ENCODE results near the gene ASAP3. TPM values are rescaled to one million over a fixed set of nuclear protein-coding genes. Genes with fewer than 3 reads are reported as not detected.

The ASAP3 gene
- total and polyA plus RNA-seq, 2 experiments from 2014 or later: 28.0 to 98.2 TPM

DNA sequence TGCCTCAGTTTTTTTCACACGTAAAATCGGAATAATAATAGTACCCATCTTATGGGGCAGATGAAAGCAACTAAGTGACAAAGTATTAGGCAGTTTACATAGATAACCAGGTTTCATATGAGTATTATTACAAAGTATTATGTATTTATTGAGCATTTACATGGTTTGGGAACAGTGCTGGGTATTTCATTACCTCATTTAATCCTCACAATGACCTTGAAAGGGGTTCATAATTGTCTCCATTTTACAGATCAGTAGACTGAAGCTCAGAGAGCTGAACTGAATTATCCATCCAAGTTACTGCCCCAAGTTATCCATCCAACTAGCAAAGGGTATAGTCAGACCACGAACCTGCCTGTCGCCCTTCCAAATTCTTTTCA is 80.6 kb downstream of the ASAP3 start (continued):
- TF ChIP-seq, protein P1, sequence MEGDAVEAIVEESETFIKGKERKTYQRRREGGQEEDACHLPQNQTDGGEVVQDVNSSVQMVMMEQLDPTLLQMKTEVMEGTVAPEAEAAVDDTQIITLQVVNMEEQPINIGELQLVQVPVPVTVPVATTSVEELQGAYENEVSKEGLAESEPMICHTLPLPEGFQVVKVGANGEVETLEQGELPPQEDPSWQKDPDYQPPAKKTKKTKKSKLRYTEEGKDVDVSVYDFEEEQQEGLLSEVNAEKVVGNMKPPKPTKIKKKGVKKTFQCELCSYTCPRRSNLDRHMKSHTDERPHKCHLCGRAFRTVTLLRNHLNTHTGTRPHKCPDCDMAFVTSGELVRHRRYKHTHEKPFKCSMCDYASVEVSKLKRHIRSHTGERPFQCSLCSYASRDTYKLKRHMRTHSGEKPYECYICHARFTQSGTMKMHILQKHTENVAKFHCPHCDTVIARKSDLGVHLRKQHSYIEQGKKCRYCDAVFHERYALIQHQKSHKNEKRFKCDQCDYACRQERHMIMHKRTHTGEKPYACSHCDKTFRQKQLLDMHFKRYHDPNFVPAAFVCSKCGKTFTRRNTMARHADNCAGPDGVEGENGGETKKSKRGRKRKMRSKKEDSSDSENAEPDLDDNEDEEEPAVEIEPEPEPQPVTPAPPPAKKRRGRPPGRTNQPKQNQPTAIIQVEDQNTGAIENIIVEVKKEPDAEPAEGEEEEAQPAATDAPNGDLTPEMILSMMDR (conservative IDR thresholded peaks at IDR 0.05; ENCODE audit: low read depth in 2 of 2): no peak
- no peak for TF ChIP-seq POLR2AphosphoS5 (IDR thresholded peaks at IDR 0.05; ENCODE audit: low read depth)

DNA sequence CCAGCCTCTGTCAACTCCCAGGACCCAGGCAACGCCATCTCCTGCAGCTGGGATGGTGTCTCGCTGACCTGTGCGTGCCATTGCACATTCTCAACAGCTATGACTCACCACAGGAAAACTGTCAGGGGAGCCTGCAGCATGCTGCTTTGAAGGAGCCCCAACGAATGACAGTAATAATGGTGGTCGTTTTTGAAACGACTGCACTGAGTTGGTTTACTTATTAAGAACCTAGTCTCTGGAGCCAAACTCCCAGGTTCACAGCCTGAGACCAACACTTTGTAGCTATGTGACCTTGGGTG is 81.0 kb downstream of the ASAP3 start:
- Mint-ChIP-seq H3K4me3 (no peak overlapping the region), H3K27ac (no peak overlapping the region), H3K4me1 (peaks cover 2% of the 10 kb centered on the region), H3K27me3 (ENCODE audit: insufficient read depth, low read depth, poor library complexity) (peaks cover 50% of the 10 kb centered on the region), H3K36me3 (ENCODE audit: low read depth) (no peaks in the 10 kb centered on the region), H3K9me3 (no peaks in the 10 kb centered on the region; the same call in 2 of the 3 replicates)
- peaks cover 97% of the 10 kb centered on the region for H3K27me3 ChIP-seq (ENCODE audit: insufficient read depth)
- H3K36me3 ChIP-seq (ENCODE audit: insufficient read depth): no peaks in the 10 kb centered on the region
- TF ChIP-seq EZH2phosphoT487 (IDR thresholded peaks at IDR 0.05; ENCODE audit: unreplicated experiment): no peak
- TF ChIP-seq CREB1 (CRISPR knock-in tag; IDR thresholded peaks at IDR 0.05; ENCODE audit: low read depth): no peak
- TF ChIP-seq ZNF114 (CRISPR knock-in tag; IDR thresholded peaks at IDR 0.05): no peak
- no peak for TF ChIP-seq EZH2 (IDR thresholded peaks at IDR 0.05; ENCODE audit: low read depth, unreplicated experiment)
- TF ChIP-seq, protein P1 (conservative IDR thresholded peaks at IDR 0.05; ENCODE audit: low read depth in 2 of 2): no peak
- TF ChIP-seq, protein P2, sequence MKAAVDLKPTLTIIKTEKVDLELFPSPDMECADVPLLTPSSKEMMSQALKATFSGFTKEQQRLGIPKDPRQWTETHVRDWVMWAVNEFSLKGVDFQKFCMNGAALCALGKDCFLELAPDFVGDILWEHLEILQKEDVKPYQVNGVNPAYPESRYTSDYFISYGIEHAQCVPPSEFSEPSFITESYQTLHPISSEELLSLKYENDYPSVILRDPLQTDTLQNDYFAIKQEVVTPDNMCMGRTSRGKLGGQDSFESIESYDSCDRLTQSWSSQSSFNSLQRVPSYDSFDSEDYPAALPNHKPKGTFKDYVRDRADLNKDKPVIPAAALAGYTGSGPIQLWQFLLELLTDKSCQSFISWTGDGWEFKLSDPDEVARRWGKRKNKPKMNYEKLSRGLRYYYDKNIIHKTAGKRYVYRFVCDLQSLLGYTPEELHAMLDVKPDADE (IDR thresholded peaks at IDR 0.05): no peak
- TF ChIP-seq, protein P3, sequence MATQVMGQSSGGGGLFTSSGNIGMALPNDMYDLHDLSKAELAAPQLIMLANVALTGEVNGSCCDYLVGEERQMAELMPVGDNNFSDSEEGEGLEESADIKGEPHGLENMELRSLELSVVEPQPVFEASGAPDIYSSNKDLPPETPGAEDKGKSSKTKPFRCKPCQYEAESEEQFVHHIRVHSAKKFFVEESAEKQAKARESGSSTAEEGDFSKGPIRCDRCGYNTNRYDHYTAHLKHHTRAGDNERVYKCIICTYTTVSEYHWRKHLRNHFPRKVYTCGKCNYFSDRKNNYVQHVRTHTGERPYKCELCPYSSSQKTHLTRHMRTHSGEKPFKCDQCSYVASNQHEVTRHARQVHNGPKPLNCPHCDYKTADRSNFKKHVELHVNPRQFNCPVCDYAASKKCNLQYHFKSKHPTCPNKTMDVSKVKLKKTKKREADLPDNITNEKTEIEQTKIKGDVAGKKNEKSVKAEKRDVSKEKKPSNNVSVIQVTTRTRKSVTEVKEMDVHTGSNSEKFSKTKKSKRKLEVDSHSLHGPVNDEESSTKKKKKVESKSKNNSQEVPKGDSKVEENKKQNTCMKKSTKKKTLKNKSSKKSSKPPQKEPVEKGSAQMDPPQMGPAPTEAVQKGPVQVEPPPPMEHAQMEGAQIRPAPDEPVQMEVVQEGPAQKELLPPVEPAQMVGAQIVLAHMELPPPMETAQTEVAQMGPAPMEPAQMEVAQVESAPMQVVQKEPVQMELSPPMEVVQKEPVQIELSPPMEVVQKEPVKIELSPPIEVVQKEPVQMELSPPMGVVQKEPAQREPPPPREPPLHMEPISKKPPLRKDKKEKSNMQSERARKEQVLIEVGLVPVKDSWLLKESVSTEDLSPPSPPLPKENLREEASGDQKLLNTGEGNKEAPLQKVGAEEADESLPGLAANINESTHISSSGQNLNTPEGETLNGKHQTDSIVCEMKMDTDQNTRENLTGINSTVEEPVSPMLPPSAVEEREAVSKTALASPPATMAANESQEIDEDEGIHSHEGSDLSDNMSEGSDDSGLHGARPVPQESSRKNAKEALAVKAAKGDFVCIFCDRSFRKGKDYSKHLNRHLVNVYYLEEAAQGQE (IDR thresholded peaks at IDR 0.05; ENCODE audit: unreplicated experiment): no peak
- no peak for TF ChIP-seq ZNF331 (CRISPR knock-in tag; IDR thresholded peaks at IDR 0.05; ENCODE audit: low read depth)
- TF ChIP-seq JUNB (IDR thresholded peaks at IDR 0.05; ENCODE audit: unreplicated experiment): no peak
- TF ChIP-seq, protein P4, sequence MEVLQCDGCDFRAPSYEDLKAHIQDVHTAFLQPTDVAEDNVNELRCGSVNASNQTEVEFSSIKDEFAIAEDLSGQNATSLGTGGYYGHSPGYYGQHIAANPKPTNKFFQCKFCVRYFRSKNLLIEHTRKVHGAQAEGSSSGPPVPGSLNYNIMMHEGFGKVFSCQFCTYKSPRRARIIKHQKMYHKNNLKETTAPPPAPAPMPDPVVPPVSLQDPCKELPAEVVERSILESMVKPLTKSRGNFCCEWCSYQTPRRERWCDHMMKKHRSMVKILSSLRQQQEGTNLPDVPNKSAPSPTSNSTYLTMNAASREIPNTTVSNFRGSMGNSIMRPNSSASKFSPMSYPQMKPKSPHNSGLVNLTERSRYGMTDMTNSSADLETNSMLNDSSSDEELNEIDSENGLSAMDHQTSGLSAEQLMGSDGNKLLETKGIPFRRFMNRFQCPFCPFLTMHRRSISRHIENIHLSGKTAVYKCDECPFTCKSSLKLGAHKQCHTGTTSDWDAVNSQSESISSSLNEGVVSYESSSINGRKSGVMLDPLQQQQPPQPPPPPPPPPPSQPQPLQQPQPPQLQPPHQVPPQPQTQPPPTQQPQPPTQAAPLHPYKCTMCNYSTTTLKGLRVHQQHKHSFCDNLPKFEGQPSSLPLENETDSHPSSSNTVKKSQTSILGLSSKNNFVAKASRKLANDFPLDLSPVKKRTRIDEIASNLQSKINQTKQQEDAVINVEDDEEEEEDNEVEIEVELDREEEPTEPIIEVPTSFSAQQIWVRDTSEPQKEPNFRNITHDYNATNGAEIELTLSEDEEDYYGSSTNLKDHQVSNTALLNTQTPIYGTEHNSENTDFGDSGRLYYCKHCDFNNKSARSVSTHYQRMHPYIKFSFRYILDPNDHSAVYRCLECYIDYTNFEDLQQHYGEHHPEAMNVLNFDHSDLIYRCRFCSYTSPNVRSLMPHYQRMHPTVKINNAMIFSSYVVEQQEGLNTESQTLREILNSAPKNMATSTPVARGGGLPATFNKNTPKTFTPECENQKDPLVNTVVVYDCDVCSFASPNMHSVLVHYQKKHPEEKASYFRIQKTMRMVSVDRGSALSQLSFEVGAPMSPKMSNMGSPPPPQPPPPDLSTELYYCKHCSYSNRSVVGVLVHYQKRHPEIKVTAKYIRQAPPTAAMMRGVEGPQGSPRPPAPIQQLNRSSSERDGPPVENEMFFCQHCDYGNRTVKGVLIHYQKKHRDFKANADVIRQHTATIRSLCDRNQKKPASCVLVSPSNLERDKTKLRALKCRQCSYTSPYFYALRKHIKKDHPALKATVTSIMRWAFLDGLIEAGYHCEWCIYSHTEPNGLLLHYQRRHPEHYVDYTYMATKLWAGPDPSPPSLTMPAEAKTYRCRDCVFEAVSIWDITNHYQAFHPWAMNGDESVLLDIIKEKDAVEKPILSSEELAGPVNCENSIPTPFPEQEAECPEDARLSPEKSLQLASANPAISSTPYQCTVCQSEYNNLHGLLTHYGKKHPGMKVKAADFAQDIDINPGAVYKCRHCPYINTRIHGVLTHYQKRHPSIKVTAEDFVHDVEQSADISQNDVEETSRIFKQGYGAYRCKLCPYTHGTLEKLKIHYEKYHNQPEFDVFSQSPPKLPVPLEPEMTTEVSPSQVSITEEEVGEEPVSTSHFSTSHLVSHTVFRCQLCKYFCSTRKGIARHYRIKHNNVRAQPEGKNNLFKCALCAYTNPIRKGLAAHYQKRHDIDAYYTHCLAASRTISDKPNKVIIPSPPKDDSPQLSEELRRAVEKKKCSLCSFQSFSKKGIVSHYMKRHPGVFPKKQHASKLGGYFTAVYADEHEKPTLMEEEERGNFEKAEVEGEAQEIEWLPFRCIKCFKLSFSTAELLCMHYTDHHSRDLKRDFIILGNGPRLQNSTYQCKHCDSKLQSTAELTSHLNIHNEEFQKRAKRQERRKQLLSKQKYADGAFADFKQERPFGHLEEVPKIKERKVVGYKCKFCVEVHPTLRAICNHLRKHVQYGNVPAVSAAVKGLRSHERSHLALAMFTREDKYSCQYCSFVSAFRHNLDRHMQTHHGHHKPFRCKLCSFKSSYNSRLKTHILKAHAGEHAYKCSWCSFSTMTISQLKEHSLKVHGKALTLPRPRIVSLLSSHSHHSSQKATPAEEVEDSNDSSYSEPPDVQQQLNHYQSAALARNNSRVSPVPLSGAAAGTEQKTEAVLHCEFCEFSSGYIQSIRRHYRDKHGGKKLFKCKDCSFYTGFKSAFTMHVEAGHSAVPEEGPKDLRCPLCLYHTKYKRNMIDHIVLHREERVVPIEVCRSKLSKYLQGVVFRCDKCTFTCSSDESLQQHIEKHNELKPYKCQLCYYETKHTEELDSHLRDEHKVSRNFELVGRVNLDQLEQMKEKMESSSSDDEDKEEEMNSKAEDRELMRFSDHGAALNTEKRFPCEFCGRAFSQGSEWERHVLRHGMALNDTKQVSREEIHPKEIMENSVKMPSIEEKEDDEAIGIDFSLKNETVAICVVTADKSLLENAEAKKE (CRISPR knock-in tag; IDR thresholded peaks at IDR 0.05): no peak
- H3K4me3 ChIP-seq: no peak overlapping the region
- H3K79me2 ChIP-seq (replicated peaks; ENCODE audit: insufficient read depth): no peaks in the 10 kb centered on the region
- DNase-seq (ENCODE audit: low spot score) (no peak), ATAC-seq (no peak)
- H3K4me2 ChIP-seq: no peak overlapping the region
- H3F3A ChIP-seq (replicated peaks; ENCODE audit: low read depth): no peaks in the 10 kb centered on the region
- no peak overlapping the region for H3K27ac ChIP-seq (ENCODE audit: low read depth)
- no peaks in the 10 kb centered on the region for H4K20me1 ChIP-seq (replicated peaks; ENCODE audit: insufficient read depth)
- no peak overlapping the region for H2AFZ ChIP-seq
- no peaks in the 10 kb centered on the region for H3K4me1 ChIP-seq (ENCODE audit: insufficient read depth)
- H3K9me2 ChIP-seq (ENCODE audit: insufficient read depth): no peaks in the 10 kb centered on the region
